HL-60/S4 treated with retinoic acid at 250 ng/mL for 4 days and 3 days (cell line): ENCODE results near the gene IL16.

ENCODE experiments used
- in situ Hi-C: fragments of 300-500 bp; cut with MboI; formaldehyde crosslinking; loops from 2 replicates; pipeline ENCODE4 v1.7.0; 2022; ENCODE audit warnings: low sequenced_read_pairs

IL16 gene

GRCh38 chr15:81254277-81254915 is 57.7 kb downstream of the IL16 start:
- in situ Hi-C loops: loop anchor here (25.0 kb wide), 2 partner anchors 142 to 792 kb away; no protein-coding TSS in a partner anchor

- in situ Hi-C loops: loop anchor here (25.0 kb wide), 2 partner anchors 143 to 793 kb away; no protein-coding TSS in a partner anchor
These were observed 58.2 kb downstream of the IL16 start for GRCh38 chr15:81254916-81255290.

- in situ Hi-C loops: loop anchor here (25.0 kb wide), 2 partner anchors 143 to 793 kb away; no protein-coding TSS in a partner anchor
These were observed 58.8 kb downstream of the IL16 start for GRCh38 chr15:81255315-81255957.

GRCh38 chr15:81255958-81256320 is 59.3 kb downstream of the IL16 start:
- in situ Hi-C loops: loop anchor here (25.0 kb wide), 2 partner anchors 144 to 794 kb away; no protein-coding TSS in a partner anchor

GRCh38 chr15:81256916-81257315 is 60.2 kb downstream of the IL16 start:
- in situ Hi-C loops: loop anchor here (25.0 kb wide), 2 partner anchors 145 to 795 kb away; no protein-coding TSS in a partner anchor

GRCh38 chr15:81257435-81257834 is 60.8 kb downstream of the IL16 start:
- in situ Hi-C loops: loop anchor here (25.0 kb wide), 2 partner anchors 145 to 795 kb away; no protein-coding TSS in a partner anchor

GRCh38 chr15:81258455-81258854 is 61.8 kb downstream of the IL16 start:
- in situ Hi-C loops: loop anchor here (25.0 kb wide), 2 partner anchors 146 to 796 kb away; no protein-coding TSS in a partner anchor

- in situ Hi-C loops: loop anchor here (10.0 to 25.0 kb wide), 4 partner anchors 145 to 798 kb away; no protein-coding TSS in a partner anchor
These were observed 63.1 kb downstream of the IL16 start for GRCh38 chr15:81259760-81260298.

- in situ Hi-C loops: loop anchor here (10.0 to 25.0 kb wide), 4 partner anchors 144 to 799 kb away; no protein-coding TSS in a partner anchor
These were observed 64.6 kb downstream of the IL16 start for GRCh38 chr15:81261172-81261811.

GRCh38 chr15:81263477-81263876 is 66.8 kb downstream of the IL16 start:
- in situ Hi-C loops: loop anchor here (10.0 to 25.0 kb wide), 4 partner anchors 141 to 801 kb away; no protein-coding TSS in a partner anchor

- in situ Hi-C loops: loop anchor here (10.0 to 25.0 kb wide), 4 partner anchors 141 to 802 kb away; no protein-coding TSS in a partner anchor
These were observed 67.6 kb downstream of the IL16 start for GRCh38 chr15:81264072-81264857.

GRCh38 chr15:81265256-81265943 is 68.7 kb downstream of the IL16 start:
- in situ Hi-C loops: loop anchor here (10.0 to 25.0 kb wide), 4 partner anchors 139 to 803 kb away; no protein-coding TSS in a partner anchor

- in situ Hi-C loops: loop anchor here (10.0 to 25.0 kb wide), 4 partner anchors 139 to 804 kb away; no protein-coding TSS in a partner anchor
These were observed 69.5 kb downstream of the IL16 start for GRCh38 chr15:81265944-81266775.

- in situ Hi-C loops: loop anchor here (10.0 to 25.0 kb wide), 4 partner anchors 136 to 806 kb away; no protein-coding TSS in a partner anchor
These were observed 71.7 kb downstream of the IL16 start for GRCh38 chr15:81268340-81268739.

GRCh38 chr15:81268881-81269601 is 72.4 kb downstream of the IL16 start:
- in situ Hi-C loops: loop anchor here (10.0 to 25.0 kb wide), 4 partner anchors 136 to 807 kb away; no protein-coding TSS in a partner anchor

- in situ Hi-C loops: loop anchor here (25.0 kb wide), 2 partner anchors 158 to 808 kb away; no protein-coding TSS in a partner anchor
These were observed 73.5 kb downstream of the IL16 start for GRCh38 chr15:81270188-81270587.

GRCh38 chr15:81270781-81271491 is 74.3 kb downstream of the IL16 start:
- in situ Hi-C loops: loop anchor here (25.0 kb wide), 2 partner anchors 159 to 809 kb away; no protein-coding TSS in a partner anchor
